GM12878 (cell line): ENCODE measurements around the gene ARHGAP6. TPM values are rescaled to one million over a fixed set of nuclear protein-coding genes. Genes with fewer than 3 reads are reported as not detected.

Experiments
- ASH2L ChIP-seq: fragments of 300-600, 200-600 bp; sonication (generic); IDR thresholded peaks from 2 replicates; pipeline ENCODE4 v1.6.1; 2017; ENCODE audit warnings: low read depth, mild to moderate bottlenecking, borderline replicate concordance
- CHD2 ChIP-seq: IDR thresholded peaks from 2 replicates; pipeline ENCODE4 v1.6.1; 2011; ENCODE audit warnings: low read depth, low read length, improper control_type of control experiment, borderline replicate concordance
- MAX ChIP-seq: IDR thresholded peaks from 2 replicates; pipeline ENCODE4 v1.6.1; 2012; ENCODE audit warnings: low read depth, low read length, improper control_type of control experiment
- ZNF592 ChIP-seq: fragments of 450-650 bp; IDR thresholded peaks from 2 replicates; pipeline ENCODE4 v1.6.1; 2017; ENCODE audit warnings: mild to moderate bottlenecking, moderate library complexity
- polyA plus RNA-seq, 11 experiments: library from polyadenylated mRNA; depleted of rRNA in 4 of 11; unstranded in 6 of 11; stranded (reverse) in 5 of 11; fragments of >200 nt; fragmentation: Nextera tagmentation in 4 of 11; fragmentation: Illumina TruSeq in 1 of 11; extraction: Ambion mirVana in 4 of 11; extraction: Trizol in 1 of 11; gene quantifications; 1 replicate in 1 of 11; 2 replicates in 10 of 11; pipeline versions ENCODE4 v1.2.1 to v1.2.3, GENCODE V29; 2011 to 2016; ENCODE audit warnings: inconsistent platforms in 2 of 11, missing spikeins in 2 of 11, low read depth in 1 of 11
- total RNA-seq, 4 experiments: library from RNA; depleted of rRNA in 3 of 4; stranded (reverse); fragments of >200 nt in 3 of 4; fragmentation: Illumina TruSeq in 1 of 4; extraction: Trizol in 1 of 4; gene quantifications; 2 replicates each; pipeline versions ENCODE4 v1.2.1 to v1.2.3, GENCODE V29; 2013 to 2021
- TF ChIP-seq, protein P1 (sequence below): fragments of 150-350 bp; IDR thresholded peaks from 2 replicates; pipeline ENCODE4 v1.6.1; 2016; ENCODE audit warnings: low read depth, low read length

The ARHGAP6 gene
- total and polyA plus RNA-seq, 10 of the 15 experiments (the other 5 are each of a cell fraction or from before 2014, with no cell fraction given), result 0.20 to 1.8 (median 0.76) TPM

GRCh38 chrX:11355259-11355909 is 310.3 kb downstream of the ARHGAP6 start (continued):
- TF ChIP-seq, protein P1, sequence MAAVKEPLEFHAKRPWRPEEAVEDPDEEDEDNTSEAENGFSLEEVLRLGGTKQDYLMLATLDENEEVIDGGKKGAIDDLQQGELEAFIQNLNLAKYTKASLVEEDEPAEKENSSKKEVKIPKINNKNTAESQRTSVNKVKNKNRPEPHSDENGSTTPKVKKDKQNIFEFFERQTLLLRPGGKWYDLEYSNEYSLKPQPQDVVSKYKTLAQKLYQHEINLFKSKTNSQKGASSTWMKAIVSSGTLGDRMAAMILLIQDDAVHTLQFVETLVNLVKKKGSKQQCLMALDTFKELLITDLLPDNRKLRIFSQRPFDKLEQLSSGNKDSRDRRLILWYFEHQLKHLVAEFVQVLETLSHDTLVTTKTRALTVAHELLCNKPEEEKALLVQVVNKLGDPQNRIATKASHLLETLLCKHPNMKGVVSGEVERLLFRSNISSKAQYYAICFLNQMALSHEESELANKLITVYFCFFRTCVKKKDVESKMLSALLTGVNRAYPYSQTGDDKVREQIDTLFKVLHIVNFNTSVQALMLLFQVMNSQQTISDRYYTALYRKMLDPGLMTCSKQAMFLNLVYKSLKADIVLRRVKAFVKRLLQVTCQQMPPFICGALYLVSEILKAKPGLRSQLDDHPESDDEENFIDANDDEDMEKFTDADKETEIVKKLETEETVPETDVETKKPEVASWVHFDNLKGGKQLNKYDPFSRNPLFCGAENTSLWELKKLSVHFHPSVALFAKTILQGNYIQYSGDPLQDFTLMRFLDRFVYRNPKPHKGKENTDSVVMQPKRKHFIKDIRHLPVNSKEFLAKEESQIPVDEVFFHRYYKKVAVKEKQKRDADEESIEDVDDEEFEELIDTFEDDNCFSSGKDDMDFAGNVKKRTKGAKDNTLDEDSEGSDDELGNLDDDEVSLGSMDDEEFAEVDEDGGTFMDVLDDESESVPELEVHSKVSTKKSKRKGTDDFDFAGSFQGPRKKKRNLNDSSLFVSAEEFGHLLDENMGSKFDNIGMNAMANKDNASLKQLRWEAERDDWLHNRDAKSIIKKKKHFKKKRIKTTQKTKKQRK, result no peak
- TF ChIP-seq ZNF592 (no peak), CHD2 (no peak), MAX (no peak), ASH2L (no peak)
